Neutrophil (primary cell): ENCODE data around the gene CDHR3.
"Not testable (repeated sequence)": the region's sequence is repeated elsewhere in the genome, so short reads cannot be mapped to it uniquely, and the experiment has no call there.

ENCODE experiments used
- H3K27ac ChIP-seq: fragments of 200-600 bp; sonication (generic); 2 replicates; pipeline ENCODE4 v1.5.1; 2016; ENCODE audit warnings: mild to moderate bottlenecking, moderate library complexity
- H3K27me3 ChIP-seq: fragments of 200-600 bp; sonication (generic); 2 replicates; pipeline ENCODE4 v1.6.0; 2016; ENCODE audit warnings: mild to moderate bottlenecking
- H3K36me3 ChIP-seq: fragments of 200-600 bp; sonication (generic); 2 replicates; pipeline ENCODE4 v1.5.1; 2017
- H3K4me1 ChIP-seq, 2 experiments: fragments of 200-600 bp in 1 of 2; sonication (generic) in 1 of 2; 1 replicate in 1 of 2; 2 replicates in 1 of 2; pipeline versions ENCODE4 v1.5.1 to v1.6.1; 2013 to 2016; ENCODE audit warnings: low read depth in 1 of 2, low read length in 1 of 2, mild to moderate bottlenecking in 1 of 2, moderate library complexity in 1 of 2; ENCODE audit not compliant: control insufficient read depth in 1 of 2, insufficient read depth in 1 of 2
- H3K4me3 ChIP-seq, 2 experiments: fragments of 200-600 bp in 1 of 2; sonication (generic) in 1 of 2; 1 replicate in 1 of 2; 2 replicates in 1 of 2; pipeline ENCODE4 v1.5.1; 2013 to 2016; ENCODE audit warnings: low read depth in 1 of 2, low read length in 1 of 2, mild to moderate bottlenecking in 1 of 2, moderate library complexity in 1 of 2
- H3K9me3 ChIP-seq: fragments of 200-600 bp; sonication (generic); 2 replicates; pipeline ENCODE4 v1.5.1; 2016
- CTCF ChIP-seq: fragments of 200-600 bp; sonication (generic); IDR thresholded peaks from 2 replicates; pipeline ENCODE4 v1.5.1; 2016; ENCODE audit warnings: antibody characterized with exemption

The CDHR3 gene

GRCh38 chr7:105978035-105978434 is 15.0 kb downstream of the CDHR3 start:
- no peaks in the 10 kb centered on the region for H3K4me1 ChIP-seq
- no peak for TF ChIP-seq CTCF
- peaks cover 20% of the 10 kb centered on the region for H3K27me3 ChIP-seq
- H3K9me3 ChIP-seq = no peaks in the 10 kb centered on the region
- H3K27ac ChIP-seq = no peak overlapping the region
- no peak overlapping the region for H3K4me3 ChIP-seq
- no peaks in the 10 kb centered on the region for H3K36me3 ChIP-seq

DNA sequence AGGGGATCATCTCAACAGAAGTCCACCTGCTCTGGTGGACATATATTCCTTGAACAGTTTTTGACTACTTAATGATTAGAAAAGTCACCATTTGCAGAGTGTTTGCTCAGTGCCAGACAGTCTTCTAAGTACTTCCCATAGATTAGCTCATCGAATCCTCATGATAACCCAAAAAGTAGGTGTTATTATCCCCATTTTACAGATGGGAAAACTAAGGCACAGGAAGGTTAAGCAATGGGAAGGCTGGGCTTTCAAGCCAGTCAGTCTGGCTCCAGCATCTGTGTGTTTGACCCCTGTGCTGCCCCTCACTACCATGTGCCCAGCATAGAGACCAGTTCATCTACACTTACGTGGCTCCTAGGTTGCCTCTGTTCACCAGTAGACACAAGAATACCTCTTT is 15.9 kb downstream of the CDHR3 start:
- no peak overlapping the region for H3K27ac ChIP-seq
- no peaks in the 10 kb centered on the region for H3K4me1 ChIP-seq
- peaks cover 20% of the 10 kb centered on the region for H3K27me3 ChIP-seq
- no peaks in the 10 kb centered on the region for H3K9me3 ChIP-seq
- H3K4me3 ChIP-seq = no peak overlapping the region
- H3K36me3 ChIP-seq = no peaks in the 10 kb centered on the region
- no peak for TF ChIP-seq CTCF

- no peaks in the 10 kb centered on the region for H3K4me1 ChIP-seq
- no peaks in the 10 kb centered on the region for H3K9me3 ChIP-seq
- H3K27ac ChIP-seq = no peak overlapping the region
- H3K27me3 ChIP-seq = peaks cover 20% of the 10 kb centered on the region
- H3K36me3 ChIP-seq = no peaks in the 10 kb centered on the region
- no peak for TF ChIP-seq CTCF
- H3K4me3 ChIP-seq = no peak overlapping the region
These were observed 16.3 kb downstream of the CDHR3 start for GRCh38 chr7:105979405-105979804.

DNA sequence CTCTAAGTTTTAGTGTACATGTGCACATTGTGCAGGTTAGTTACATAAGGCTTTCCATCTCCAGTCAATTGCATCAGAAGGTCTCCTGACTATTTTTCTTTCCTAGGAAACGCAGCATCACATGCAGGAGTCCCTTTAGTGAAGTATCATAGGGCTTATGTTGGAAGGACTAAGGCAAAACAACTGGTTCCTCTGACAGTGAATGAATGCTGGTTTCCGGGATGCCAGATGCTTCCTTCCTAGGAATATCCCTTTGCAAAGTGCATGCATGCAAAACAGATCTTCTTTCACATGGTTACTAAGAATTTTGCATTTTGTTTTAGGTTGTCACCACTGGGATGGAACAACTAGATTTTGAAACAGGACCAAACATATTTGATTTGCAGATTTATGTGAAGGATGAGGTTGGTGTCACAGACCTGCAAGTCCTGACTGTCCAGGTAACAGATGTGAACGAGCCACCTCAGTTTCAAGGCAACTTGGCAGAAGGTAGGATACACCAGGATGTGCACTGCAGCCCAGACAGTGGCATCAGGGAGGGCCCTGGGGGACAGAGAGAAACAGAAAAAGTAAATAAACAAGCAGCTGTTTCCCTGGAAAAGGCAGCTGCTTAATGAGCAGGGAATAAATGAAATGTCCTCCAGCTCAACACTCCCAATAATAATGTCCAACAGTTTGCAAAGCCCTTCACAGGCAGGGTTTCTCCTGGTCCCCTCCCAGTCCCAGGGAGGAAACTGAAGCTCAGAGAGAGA is 17.8 kb downstream of the CDHR3 start:
- Histone ChIP-seq H3K27me3 (peaks cover 17% of the 10 kb centered on the region), H3K4me1 (no peaks in the 10 kb centered on the region), H3K27ac (no peak overlapping the region), H3K36me3 (no peaks in the 10 kb centered on the region), H3K4me3 (no peak overlapping the region), H3K9me3 (no peaks in the 10 kb centered on the region)
- TF ChIP-seq CTCF = no peak

DNA sequence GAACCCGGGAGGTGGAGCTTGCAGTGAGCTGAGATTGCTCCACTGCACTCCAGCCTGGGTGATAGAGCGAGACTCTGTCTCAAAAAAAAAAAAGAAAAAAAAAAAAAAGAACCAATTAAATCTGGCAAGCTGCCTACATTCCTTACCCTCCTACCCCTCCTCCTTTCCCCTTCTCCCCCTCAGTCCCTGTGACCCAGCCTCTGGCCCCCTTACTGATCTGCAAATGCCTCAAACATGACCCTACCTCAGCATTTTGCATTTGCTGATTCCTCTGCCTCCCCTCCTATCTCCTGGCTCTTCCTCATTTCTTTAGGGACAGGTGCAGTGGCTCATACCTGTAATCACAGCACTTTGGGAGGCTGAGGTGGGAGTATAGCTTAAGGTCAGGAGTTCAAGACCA is 19.3 kb downstream of the CDHR3 start:
- no peak for TF ChIP-seq CTCF

GRCh38 chr7:105984808-105985207 is 21.7 kb downstream of the CDHR3 start:
- not testable (repeated sequence) for H3K4me3 ChIP-seq

More for the DNA sequence above, 19.3 kb downstream of the CDHR3 start:
- H3K4me1 ChIP-seq = no peaks in the 10 kb centered on the region
- peaks cover 32% of the 10 kb centered on the region for H3K27me3 ChIP-seq
- no peak overlapping the region for H3K27ac ChIP-seq
- no peaks in the 10 kb centered on the region for H3K9me3 ChIP-seq
- H3K4me3 ChIP-seq = no peak overlapping the region
- no peaks in the 10 kb centered on the region for H3K36me3 ChIP-seq

More at GRCh38 chr7:105984808-105985207, 21.7 kb downstream of the CDHR3 start:
- not testable (repeated sequence) for H3K4me1 ChIP-seq, H3K36me3 ChIP-seq, H3K27ac ChIP-seq, H3K9me3 ChIP-seq
- H3K27me3 ChIP-seq = peaks cover 54% of the 10 kb centered on the region
